Activated CD8-positive, alpha-beta T cell treated with anti-CD3 and anti-CD28 coated beads for 36 hours (primary cell): ENCODE measurements around the gene TMEM237. TPM values are rescaled to one million over a fixed set of nuclear protein-coding genes. Genes with fewer than 3 reads are reported as not detected.

ENCODE experiments used
- ATAC-seq: fragments of 200-7000 bp; cut with Tn5 transposase; one replicate; pipeline ENCODE4 v1.10.0; 2021; ENCODE audit warnings: mild to moderate bottlenecking, moderate library complexity
- CTCF ChIA-PET: fragments of 350-600 bp; sonication (Branson Sonifier 250); formaldehyde crosslinking; loops from one replicate; lab custom pipeline; 2021; ENCODE audit warnings: antibody characterized with exemption; lab: Charles Lee
- POLR2A ChIA-PET: fragments of 350-600 bp; sonication (Branson Sonifier 250); formaldehyde crosslinking; loops from one replicate; lab custom pipeline; 2021; ENCODE audit warnings: antibody characterized with exemption; lab: Charles Lee
- DNase-seq: peaks from one replicate; pipeline ENCODE4 v3.0.0-alpha.2; 2020
- H3K27ac Mint-ChIP-seq: one replicate; pipeline ENCODE4 v1.8.0; 2021; ENCODE audit warnings: mild to moderate bottlenecking, mixed read lengths
- H3K27me3 Mint-ChIP-seq: one replicate; pipeline ENCODE4 v1.8.0; 2021; ENCODE audit warnings: mixed read lengths
- H3K36me3 Mint-ChIP-seq: one replicate; pipeline ENCODE4 v1.8.0; 2021; ENCODE audit warnings: low read depth, mixed read lengths
- H3K4me1 Mint-ChIP-seq: one replicate; pipeline ENCODE4 v1.8.0; 2021; ENCODE audit warnings: low read depth, mixed read lengths
- H3K4me3 Mint-ChIP-seq: one replicate; pipeline ENCODE4 v1.8.0; 2021; ENCODE audit warnings: mild to moderate bottlenecking, moderate library complexity, mixed read lengths
- H3K9me3 Mint-ChIP-seq: one replicate; pipeline ENCODE4 v1.8.0; 2021; ENCODE audit warnings: mixed read lengths
- intact Hi-C: fragments of 100-400 bp; cut with micrococcal nuclease; formaldehyde crosslinking; loops from one replicate; pipeline ENCODE4 v1.10.0; 2022
- total RNA-seq, 2 experiments: library from RNA; stranded (reverse); gene quantifications; one replicate each; pipeline ENCODE4 v1.2.3, GENCODE V29; 2021
- TF ChIP-seq, protein P1 (sequence below): fragments of 200-600 bp; IDR thresholded peaks from one replicate; pipeline ENCODE4 v1.8.0; 2022; ENCODE audit warnings: antibody characterized with exemption, mild to moderate bottlenecking

TMEM237 gene
- total RNA-seq, 2 experiments from 2014 or later = 14.3 to 16.3 TPM

DNA sequence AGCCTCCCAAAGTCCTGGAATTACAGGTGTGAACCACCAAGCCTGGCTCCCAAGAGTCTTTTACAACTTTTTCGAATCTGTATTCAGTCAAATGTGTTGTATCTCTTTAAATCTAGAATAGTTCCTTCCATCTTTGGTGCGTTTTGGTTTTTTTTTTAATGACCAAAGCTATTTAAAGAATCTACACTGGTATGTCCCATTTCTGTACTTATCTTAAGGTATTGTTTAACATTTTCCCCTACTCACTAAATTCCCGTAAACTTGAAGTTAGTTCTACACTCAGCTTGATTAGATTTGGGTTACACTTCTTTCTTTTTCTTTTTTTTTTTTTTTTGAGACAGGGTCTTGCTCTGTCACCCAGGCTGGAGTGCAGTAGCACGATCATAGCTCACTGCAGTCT is 63.8 kb downstream of the TMEM237 start:
- intact Hi-C loops = no loop called here
- H3K4me3 Mint-ChIP-seq = no peak overlapping the region
- ATAC-seq = no peak
- H3K27ac Mint-ChIP-seq = no peak overlapping the region
- no peaks in the 10 kb centered on the region for H3K36me3 Mint-ChIP-seq
- no peak for DNase-seq
- no peaks in the 10 kb centered on the region for H3K4me1 Mint-ChIP-seq
- ChIA-PET POLR2A (no interaction called here), CTCF (no interaction called here)
- TF ChIP-seq, protein P1, sequence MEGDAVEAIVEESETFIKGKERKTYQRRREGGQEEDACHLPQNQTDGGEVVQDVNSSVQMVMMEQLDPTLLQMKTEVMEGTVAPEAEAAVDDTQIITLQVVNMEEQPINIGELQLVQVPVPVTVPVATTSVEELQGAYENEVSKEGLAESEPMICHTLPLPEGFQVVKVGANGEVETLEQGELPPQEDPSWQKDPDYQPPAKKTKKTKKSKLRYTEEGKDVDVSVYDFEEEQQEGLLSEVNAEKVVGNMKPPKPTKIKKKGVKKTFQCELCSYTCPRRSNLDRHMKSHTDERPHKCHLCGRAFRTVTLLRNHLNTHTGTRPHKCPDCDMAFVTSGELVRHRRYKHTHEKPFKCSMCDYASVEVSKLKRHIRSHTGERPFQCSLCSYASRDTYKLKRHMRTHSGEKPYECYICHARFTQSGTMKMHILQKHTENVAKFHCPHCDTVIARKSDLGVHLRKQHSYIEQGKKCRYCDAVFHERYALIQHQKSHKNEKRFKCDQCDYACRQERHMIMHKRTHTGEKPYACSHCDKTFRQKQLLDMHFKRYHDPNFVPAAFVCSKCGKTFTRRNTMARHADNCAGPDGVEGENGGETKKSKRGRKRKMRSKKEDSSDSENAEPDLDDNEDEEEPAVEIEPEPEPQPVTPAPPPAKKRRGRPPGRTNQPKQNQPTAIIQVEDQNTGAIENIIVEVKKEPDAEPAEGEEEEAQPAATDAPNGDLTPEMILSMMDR = no peak
- no peaks in the 10 kb centered on the region for H3K9me3 Mint-ChIP-seq
- no peaks in the 10 kb centered on the region for H3K27me3 Mint-ChIP-seq

DNA sequence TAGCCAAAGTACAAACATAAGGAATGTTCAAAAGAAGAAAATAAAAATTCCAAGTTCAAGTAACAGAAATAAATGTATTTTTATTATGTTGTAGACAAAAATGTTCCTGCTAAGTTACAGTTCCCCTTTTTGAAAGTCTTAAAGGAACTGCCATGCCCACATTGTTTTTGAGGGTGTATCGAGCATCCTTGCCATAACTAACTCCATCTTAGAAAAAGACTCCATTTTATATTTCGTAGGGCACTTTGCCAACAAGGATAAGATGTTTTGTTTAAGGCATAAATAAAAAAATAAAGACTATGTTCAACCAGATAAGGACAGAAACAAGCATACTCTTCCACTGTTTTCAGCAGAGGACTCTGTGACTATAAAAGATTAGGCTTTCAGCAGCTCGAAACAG is 67.3 kb downstream of the TMEM237 start:
- Mint-ChIP-seq H3K9me3 (no peaks in the 10 kb centered on the region), H3K27ac (no peak overlapping the region), H3K4me3 (no peak overlapping the region), H3K36me3 (no peaks in the 10 kb centered on the region), H3K27me3 (no peaks in the 10 kb centered on the region), H3K4me1 (peaks cover 8% of the 10 kb centered on the region)
- POLR2A ChIA-PET = no interaction called here
- TF ChIP-seq, protein P1 = no peak
- intact Hi-C loops = no loop called here
- ATAC-seq (no peak), DNase-seq (no peak)
- CTCF ChIA-PET = no interaction called here

DNA sequence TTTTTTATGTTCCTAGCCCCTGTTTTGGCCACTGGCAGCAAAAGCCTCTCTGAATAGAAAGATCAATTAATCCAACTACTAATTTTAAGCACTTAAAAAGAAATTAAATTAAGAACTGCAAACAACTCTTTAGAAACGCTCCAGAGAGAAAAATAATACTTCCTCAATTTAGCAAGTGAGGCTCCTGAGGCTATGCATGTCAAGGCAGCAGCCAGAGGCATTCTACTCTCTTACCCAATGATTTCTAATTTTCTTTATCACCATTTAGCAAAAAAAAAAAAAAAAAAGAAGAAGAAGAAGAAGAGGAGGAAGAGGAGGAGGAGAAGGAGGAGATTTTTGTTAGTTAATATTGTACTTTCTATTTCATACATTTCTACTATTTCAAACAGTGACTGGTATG is 68.5 kb downstream of the TMEM237 start:
- H3K27me3 Mint-ChIP-seq = no peaks in the 10 kb centered on the region
- H3K9me3 Mint-ChIP-seq = no peaks in the 10 kb centered on the region
- H3K4me3 Mint-ChIP-seq = no peak overlapping the region
- TF ChIP-seq, protein P1 = no peak
- no peak overlapping the region for H3K27ac Mint-ChIP-seq
- peaks cover 8% of the 10 kb centered on the region for H3K4me1 Mint-ChIP-seq
- ATAC-seq (no peak), DNase-seq (no peak)
- intact Hi-C loops = no loop called here
- H3K36me3 Mint-ChIP-seq = no peaks in the 10 kb centered on the region
- ChIA-PET CTCF (no interaction called here), POLR2A (no interaction called here)

DNA sequence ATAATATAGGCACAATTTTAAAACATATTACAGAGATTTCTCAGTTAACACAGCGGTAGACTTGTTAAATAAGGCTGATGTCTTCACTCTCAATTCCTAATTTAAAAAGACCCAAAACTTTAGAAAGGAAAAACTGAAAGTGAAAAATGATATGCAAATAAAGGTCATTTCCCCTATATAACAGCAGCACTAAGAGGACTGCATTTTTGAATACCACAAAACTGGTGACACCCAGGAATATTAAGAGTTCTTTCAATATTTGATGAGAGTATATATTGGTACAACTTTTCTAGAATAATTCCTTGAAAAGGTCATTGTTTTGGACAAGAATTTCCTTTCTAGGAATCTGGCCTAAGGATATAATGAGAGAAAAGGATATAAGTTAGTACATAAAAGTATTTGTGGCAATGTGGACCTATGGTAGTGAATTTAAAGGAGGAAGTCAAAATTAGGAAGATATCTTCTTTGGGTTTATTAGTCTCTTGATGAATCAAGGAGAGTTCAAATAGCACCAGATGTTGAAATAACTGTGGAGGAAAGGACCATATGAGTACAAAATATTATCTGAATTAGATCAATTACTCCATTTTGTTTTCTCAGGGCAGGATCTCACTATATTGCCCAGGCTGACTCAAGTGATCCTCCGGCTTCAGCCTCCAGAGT is 70.3 kb downstream of the TMEM237 start:
- DNase-seq (no peak), ATAC-seq (no peak)
- H3K9me3 Mint-ChIP-seq = no peaks in the 10 kb centered on the region
- ChIA-PET CTCF (interaction anchor here (0.7 kb wide), 1 partner anchor 113 kb away, joined by 3 read pairs; no protein-coding TSS in a partner anchor), POLR2A (no interaction called here)
- H3K4me1 Mint-ChIP-seq = peaks cover 8% of the 10 kb centered on the region
- H3K27ac Mint-ChIP-seq = no peak overlapping the region
- no peaks in the 10 kb centered on the region for H3K36me3 Mint-ChIP-seq
- intact Hi-C loops = no loop called here
- no peaks in the 10 kb centered on the region for H3K27me3 Mint-ChIP-seq
- no peak overlapping the region for H3K4me3 Mint-ChIP-seq
- TF ChIP-seq, protein P1 = no peak

Other genes with a start within 250 kb of the TMEM237 start
- 10 to 100 TPM; 19.8 to 22.8 TPM for gene TRAK2, start 192.0 kb downstream of the TMEM237 start, total RNA-seq
- 10 to 100 TPM; 25.5 to 25.9 TPM for gene STRADB, start 191.8 kb downstream of the TMEM237 start, total RNA-seq
- gene MPP4, start 55.1 kb upstream of the TMEM237 start, total RNA-seq = not detected
- 10 to 100 TPM; 10.1 to 10.5 TPM for gene ALS2, start 137.4 kb upstream of the TMEM237 start, total RNA-seq
- gene CDK15, start 163.0 kb upstream of the TMEM237 start, total RNA-seq = not detected